NOMO-1 (cell line): ENCODE data around the gene REPS1.

Experiments
- DNase-seq, 2 experiments: peaks; one replicate each; lab custom pipeline; 2025; ENCODE audit not compliant: unreplicated experiment in 2 of 2; lab: John Stamatoyannopoulos, UW

Gene REPS1, protein sequence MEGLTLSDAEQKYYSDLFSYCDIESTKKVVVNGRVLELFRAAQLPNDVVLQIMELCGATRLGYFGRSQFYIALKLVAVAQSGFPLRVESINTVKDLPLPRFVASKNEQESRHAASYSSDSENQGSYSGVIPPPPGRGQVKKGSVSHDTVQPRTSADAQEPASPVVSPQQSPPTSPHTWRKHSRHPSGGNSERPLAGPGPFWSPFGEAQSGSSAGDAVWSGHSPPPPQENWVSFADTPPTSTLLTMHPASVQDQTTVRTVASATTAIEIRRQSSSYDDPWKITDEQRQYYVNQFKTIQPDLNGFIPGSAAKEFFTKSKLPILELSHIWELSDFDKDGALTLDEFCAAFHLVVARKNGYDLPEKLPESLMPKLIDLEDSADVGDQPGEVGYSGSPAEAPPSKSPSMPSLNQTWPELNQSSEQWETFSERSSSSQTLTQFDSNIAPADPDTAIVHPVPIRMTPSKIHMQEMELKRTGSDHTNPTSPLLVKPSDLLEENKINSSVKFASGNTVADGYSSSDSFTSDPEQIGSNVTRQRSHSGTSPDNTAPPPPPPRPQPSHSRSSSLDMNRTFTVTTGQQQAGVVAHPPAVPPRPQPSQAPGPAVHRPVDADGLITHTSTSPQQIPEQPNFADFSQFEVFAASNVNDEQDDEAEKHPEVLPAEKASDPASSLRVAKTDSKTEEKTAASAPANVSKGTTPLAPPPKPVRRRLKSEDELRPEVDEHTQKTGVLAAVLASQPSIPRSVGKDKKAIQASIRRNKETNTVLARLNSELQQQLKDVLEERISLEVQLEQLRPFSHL

DNA sequence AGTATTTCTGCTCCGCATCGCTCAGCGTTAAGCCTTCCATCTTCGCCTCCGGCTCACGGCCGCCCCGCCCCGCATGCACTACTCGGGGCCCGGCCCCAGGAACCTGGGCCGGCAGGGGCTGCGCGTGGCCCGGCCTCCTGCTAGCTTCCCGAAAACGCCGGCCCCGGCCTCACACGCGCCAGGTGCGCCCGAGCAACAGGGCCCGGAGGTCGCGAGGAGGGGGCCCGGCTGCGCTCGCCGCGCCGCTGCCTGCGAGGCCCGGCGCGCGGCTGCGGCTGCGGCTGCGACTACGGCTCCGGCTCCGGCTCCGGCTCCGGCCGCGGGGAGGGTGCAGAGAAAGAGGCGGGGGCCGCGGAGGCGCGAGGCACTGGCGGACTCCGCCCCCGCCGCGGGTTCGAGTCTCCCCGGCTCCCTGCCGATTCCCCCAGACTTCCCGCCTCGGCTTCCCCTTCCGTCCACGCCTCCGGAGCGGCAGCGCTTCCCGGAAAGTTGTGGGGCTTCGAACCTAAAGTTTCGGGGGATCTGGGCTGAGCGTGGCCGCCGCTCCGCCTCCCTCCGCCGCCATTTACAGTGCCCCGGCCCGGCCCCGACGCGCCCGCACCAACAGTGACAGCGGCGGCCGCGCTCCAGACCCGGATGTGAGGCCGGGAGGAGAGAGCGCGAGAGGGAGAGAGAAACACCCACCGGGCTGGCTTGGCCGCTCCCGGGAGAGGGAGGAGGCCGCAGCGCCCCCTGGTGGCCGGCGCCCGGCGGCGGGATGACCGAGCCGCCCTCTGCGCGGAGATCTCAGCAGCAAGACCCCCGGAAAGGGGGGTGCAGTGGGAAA, at the start of gene REPS1:
Gene REPS1 (minus strand): TSS at position 611 of the 826 bp plus-strand sequence. CDS start 571 bp downstream, at position 40.
- DNase-seq, result peak; percentile 89 to 90

GRCh38 chr6:139037490-139037889, 49.4 kb upstream of the REPS1 start:
- no peak for DNase-seq

- peak; percentile 71 to 91 for DNase-seq
Observed at GRCh38 chr6:139030228-139030963, 42.3 kb upstream of the REPS1 start.

GRCh38 chr6:139029470-139030227, 41.6 kb upstream of the REPS1 start:
- DNase-seq, result peak; percentile 19 to 33

- peak; percentile 67 to 81 for DNase-seq
Observed at GRCh38 chr6:139028658-139029469, 40.8 kb upstream of the REPS1 start, which contains the start of gene ABRACL. TSS of gene ABRACL (plus strand) at chr6:139028745. CDS start at chr6:139034161, 5,416 bp downstream.

DNA sequence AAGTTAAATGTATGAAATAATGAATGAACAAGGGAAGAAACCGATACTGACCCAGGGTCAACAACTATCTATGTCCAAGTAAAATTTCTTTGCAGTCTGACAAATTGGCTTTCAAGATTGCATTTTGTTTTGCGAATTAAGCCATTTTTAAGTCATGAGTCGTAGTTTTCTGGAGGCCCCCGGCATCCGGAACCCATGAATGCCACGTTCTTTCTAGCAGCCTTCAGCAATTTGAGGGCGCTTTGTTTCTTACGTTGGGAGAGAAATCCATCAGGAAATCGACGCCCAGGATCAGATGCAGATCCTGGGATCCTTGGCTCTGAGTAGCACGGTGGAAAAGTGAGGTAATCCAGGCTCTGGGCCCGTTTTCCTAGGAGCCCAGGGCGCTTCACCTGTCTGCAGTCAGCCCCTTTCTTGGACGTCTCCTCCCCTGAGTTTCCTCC, 40.2 kb upstream of the REPS1 start:
- DNase-seq, result peak in 1 of 2 experiments; percentile 46

DNA sequence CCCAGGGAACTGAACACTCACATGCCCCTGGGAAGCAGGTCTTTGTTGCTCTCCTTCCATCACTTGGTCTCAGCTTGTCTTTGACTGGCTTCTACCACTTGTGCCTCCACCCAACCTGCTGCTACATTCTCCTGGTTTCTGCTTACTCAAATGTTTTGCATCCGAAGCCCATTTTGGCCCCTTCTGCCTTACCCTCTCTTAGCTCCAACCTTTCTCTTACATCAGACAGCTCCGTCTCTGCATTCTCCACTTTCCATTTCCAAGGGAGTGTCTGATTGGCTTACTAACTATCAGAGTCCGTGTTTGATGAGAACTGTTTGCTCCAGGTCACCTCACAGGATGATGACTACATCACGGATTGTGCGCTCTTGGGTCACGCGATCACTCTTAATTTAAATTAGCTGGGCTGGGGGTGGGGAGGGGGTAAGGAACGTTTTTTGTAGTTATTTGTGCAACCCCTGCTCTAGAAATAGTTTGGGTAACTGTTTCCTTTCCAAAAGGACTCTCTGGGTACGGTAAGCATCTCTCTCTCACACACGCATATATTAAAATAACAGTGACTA, 39.6 kb upstream of the REPS1 start:
- DNase-seq, result peak; percentile 42 to 63

DNA sequence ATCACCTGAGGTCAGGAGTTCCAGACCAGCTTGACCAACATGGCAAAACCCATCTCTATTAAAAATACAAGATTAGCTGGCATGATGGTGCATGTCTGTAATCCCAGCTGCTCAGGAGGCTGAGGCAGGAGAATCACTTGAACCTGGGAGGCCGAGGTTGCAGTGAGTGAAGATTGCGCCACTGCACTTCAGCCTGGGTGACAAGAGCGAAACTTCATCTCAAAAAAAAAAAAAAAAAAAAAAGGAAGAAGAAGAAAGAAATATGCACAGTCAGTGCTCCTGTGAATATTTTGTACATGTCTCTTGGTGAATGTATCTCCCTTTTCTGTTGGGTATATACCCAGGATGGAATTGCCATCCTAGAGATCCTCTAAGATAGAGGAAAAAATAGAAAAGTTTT, 37.4 kb upstream of the REPS1 start:
- DNase-seq, result peak; percentile 26 to 61

DNA sequence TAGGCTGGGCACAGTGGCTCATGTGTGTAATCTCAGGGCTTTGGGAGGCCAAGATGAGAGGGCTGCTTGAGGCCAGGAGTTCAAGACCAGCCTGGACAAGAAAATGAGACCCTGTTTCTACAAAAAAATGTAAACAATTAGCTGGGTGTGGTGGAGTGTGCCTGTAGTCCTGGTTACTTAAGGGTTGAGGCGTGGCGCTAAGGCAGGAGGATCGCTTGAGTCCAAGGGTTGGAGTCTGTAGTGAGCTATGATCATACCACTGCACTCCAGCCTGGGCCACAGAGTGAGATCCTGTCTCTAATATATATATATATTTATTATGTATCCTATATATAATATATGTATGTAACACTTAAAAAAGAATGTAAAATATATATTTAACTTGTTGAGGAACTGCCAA, 32.6 kb upstream of the REPS1 start:
- DNase-seq, result no peak

- peak; percentile 22 to 35 for DNase-seq
Observed at GRCh38 chr6:139019722-139020121, 31.7 kb upstream of the REPS1 start.

- no peak for DNase-seq
Observed at GRCh38 chr6:139017227-139017626, 29.2 kb upstream of the REPS1 start.

DNA sequence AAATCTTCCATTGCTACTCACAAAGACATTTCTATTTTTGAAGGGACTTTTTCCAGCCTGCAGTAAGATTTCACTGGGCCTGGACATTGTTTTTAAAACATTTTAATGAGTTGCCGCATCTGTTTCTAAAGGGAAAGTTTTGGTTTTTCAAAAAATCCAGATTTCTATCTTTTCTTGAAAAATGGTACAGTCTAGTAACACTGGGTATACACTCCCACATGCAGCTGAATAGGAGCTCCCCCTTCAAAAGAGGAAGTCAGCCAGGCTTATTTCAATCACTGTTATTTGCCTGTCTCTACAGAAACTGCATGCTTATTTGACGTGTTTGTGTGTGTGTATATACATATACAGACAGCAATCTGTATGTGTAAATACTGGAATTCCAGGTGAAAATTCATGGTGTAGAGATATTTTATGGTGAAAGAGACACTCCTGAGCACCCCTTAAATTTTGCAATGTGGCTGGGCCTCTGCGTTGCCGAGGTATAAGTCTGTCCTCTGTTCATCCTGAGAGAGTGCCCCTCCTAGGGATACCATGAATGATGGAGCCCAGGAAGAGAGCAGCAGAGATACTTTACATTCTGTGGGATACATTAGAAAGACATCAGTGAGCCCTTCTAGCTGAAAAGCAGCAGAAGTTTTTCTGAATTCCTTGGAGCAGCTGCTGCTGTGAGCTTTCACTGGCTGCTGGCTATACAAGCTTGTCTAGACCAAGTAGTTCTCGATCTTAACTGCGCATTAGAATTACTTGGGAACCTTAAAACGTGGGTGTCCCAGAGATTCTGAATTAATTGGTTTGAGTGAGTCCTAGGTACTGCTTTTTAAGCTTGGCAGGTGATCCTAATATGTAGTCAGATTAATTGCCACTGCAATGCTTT, 28.5 kb upstream of the REPS1 start:
- peak; percentile 60 to 73 for DNase-seq

- no peak for DNase-seq
Observed at GRCh38 chr6:139014945-139015344, 26.9 kb upstream of the REPS1 start.

DNA sequence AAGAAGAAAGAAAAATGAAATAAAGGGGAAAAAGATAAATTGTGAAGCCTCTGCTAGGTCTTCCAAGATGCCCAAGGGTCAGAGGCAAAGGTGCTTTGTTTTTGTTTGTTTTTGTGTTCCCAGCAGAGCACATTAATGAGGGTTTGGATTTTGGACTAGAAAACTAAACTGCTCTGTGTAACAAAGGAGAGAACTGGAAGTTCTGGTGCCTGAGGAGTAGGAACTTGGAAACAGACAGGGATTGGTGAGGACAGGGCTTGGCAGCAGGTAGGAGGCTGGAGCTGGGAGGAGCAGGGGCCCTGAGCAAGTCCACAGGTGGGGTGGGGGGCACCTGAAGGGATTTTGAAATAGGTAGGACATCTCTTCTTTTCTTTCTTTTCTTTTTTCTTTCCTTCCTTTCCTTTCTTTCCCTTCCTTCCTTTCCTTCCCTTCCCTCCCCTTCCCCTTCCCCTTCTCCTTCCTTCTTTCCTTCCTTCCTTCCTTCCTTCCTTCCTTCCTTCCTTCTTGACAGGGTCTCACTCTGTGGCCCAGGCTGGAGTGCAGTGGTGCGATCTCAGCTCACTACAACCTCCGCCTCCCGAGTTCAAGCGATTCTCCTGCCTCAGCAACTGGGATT, 25.2 kb upstream of the REPS1 start:
- DNase-seq, result no peak

GRCh38 chr6:139011980-139012379, 23.9 kb upstream of the REPS1 start:
- no peak for DNase-seq

DNA sequence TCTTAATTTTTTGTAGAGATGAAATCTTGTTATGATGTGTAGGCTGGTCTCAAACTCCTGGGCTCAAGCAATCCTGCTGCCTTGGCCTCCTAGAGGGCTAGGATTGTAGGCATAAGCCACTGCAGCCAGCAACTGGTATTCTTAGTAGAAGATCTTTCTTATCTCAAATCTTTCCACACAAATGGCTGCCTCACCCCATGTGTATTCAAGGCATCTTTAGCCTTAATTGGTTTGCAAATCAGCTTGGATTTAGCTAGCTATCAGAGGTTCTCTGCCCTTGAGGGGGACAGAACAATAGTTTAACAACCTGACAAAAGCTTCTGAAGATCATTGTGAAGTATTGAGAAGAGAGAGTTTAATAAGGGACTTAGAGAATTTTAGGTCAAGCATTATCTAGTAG, 22.6 kb upstream of the REPS1 start:
- DNase-seq, result no peak

GRCh38 chr6:139008117-139008516, 20.1 kb upstream of the REPS1 start:
- DNase-seq, result no peak
